ENCODE measurements around the gene CAMK2D.

GRCh38 chr4:113411496-113411938 lies 350.0 kb downstream of the CAMK2D start:
- no peak for TF ChIP-seq TAF1 (IDR thresholded peaks at IDR 0.05; ENCODE audit: borderline replicate concordance, insufficient read depth, low read length)
- TF ChIP-seq, protein P1, sequence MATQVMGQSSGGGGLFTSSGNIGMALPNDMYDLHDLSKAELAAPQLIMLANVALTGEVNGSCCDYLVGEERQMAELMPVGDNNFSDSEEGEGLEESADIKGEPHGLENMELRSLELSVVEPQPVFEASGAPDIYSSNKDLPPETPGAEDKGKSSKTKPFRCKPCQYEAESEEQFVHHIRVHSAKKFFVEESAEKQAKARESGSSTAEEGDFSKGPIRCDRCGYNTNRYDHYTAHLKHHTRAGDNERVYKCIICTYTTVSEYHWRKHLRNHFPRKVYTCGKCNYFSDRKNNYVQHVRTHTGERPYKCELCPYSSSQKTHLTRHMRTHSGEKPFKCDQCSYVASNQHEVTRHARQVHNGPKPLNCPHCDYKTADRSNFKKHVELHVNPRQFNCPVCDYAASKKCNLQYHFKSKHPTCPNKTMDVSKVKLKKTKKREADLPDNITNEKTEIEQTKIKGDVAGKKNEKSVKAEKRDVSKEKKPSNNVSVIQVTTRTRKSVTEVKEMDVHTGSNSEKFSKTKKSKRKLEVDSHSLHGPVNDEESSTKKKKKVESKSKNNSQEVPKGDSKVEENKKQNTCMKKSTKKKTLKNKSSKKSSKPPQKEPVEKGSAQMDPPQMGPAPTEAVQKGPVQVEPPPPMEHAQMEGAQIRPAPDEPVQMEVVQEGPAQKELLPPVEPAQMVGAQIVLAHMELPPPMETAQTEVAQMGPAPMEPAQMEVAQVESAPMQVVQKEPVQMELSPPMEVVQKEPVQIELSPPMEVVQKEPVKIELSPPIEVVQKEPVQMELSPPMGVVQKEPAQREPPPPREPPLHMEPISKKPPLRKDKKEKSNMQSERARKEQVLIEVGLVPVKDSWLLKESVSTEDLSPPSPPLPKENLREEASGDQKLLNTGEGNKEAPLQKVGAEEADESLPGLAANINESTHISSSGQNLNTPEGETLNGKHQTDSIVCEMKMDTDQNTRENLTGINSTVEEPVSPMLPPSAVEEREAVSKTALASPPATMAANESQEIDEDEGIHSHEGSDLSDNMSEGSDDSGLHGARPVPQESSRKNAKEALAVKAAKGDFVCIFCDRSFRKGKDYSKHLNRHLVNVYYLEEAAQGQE (IDR thresholded peaks at IDR 0.05; ENCODE audit: insufficient read depth in 1 of 2, low read depth in 2 of 2, low read length in 2 of 2): no peak

All from PFSK-1 (cell line).